CD14-positive monocyte (primary cell): ENCODE measurements around the gene DCLK2. TPM values are rescaled to one million over a fixed set of nuclear protein-coding genes. Genes with fewer than 3 reads are reported as not detected.

Experiments used
- DNase-seq, 3 donors: peaks; one replicate each; pipeline ENCODE4 v3.0.0-alpha.2; 2011 to 2022
- H2AFZ ChIP-seq: 2 replicates; pipeline ENCODE4 v1.6.0; 2012; ENCODE audit warnings: mild to moderate bottlenecking, low read depth, low read length, inconsistent platforms; ENCODE audit not compliant: insufficient read depth, poor library complexity, severe bottlenecking
- H3K27ac ChIP-seq, 2 donors: 1 replicate in 1 of 2; 2 replicates in 1 of 2; pipeline ENCODE4 v1.5.1; 2012 to 2013; ENCODE audit warnings: low read length in 2 of 2, control low read depth in 1 of 2, inconsistent platforms in 1 of 2, low read depth in 1 of 2, mild to moderate bottlenecking in 1 of 2
- H3K27me3 ChIP-seq, 2 donors: one replicate each; pipeline versions ENCODE4 v1.6.0 to v1.6.1; 2011 to 2013; ENCODE audit warnings: low read length in 2 of 2; ENCODE audit not compliant: control insufficient read depth in 2 of 2, insufficient read depth in 2 of 2
- H3K36me3 ChIP-seq, 2 donors: replicated peaks in 1 of 2; 1 replicate in 1 of 2; 2 replicates in 1 of 2; pipeline versions ENCODE4 v1.5.1 to v1.6.1; 2012 to 2013; ENCODE audit warnings: low read length in 2 of 2, control low read depth in 1 of 2, inconsistent platforms in 1 of 2, mild to moderate bottlenecking in 1 of 2; ENCODE audit not compliant: insufficient read depth in 2 of 2, control insufficient read depth in 1 of 2
- H3K4me1 ChIP-seq, 2 donors: 1 replicate in 1 of 2; 2 replicates in 1 of 2; pipeline versions ENCODE4 v1.5.1 to v1.6.1; 2012 to 2013; ENCODE audit warnings: low read length in 2 of 2, control low read depth in 1 of 2, inconsistent platforms in 1 of 2, mild to moderate bottlenecking in 1 of 2, moderate library complexity in 1 of 2; ENCODE audit not compliant: insufficient read depth in 2 of 2, control insufficient read depth in 1 of 2
- H3K4me2 ChIP-seq: replicated peaks from 2 replicates; pipeline ENCODE3; 2012; ENCODE audit warnings: low read length, moderate library complexity, mild to moderate bottlenecking; ENCODE audit not compliant: poor library complexity, severe bottlenecking; ENCODE audit errors: extremely low read depth
- H3K4me3 ChIP-seq, 3 experiments: fragments of 200-600 bp in 1 of 3; sonication (generic) in 1 of 3; replicated peaks in 1 of 3; 1 replicate in 2 of 3; 2 replicates in 1 of 3; pipeline ENCODE4 v1.5.1; 2011 to 2013; ENCODE audit warnings: low read length in 3 of 3, mild to moderate bottlenecking in 3 of 3, control low read depth in 2 of 3, low read depth in 2 of 3, inconsistent platforms in 1 of 3, moderate library complexity in 1 of 3
- H3K79me2 ChIP-seq: 2 replicates; pipeline ENCODE4 v1.6.0; 2012; ENCODE audit warnings: mild to moderate bottlenecking, control low read depth, inconsistent platforms, low read length, moderate library complexity; ENCODE audit not compliant: insufficient read depth
- H3K9ac ChIP-seq: 2 replicates; pipeline ENCODE4 v1.6.0; 2017; ENCODE audit warnings: low read length, mild to moderate bottlenecking; ENCODE audit not compliant: insufficient read depth, poor library complexity, severe bottlenecking
- H3K9me3 ChIP-seq, 2 donors: replicated peaks in 1 of 2; 1 replicate in 1 of 2; 2 replicates in 1 of 2; pipeline versions ENCODE4 v1.5.1 to v1.6.1; 2012 to 2013; ENCODE audit warnings: low read length in 2 of 2, control low read depth in 1 of 2; ENCODE audit not compliant: control insufficient read depth in 1 of 2, insufficient read depth in 1 of 2
- H4K20me1 ChIP-seq: 2 replicates; pipeline ENCODE4 v1.6.0; 2012; ENCODE audit warnings: mild to moderate bottlenecking, low read length, control low read depth, moderate library complexity; ENCODE audit not compliant: insufficient read depth
- H3K27ac Mint-ChIP-seq, 7 donors: one replicate each; pipeline ENCODE4 v1.8.0; 2020; ENCODE audit warnings: mild to moderate bottlenecking in 7 of 7, mixed read lengths in 7 of 7, moderate library complexity in 6 of 7, inconsistent platforms in 2 of 7
- H3K27me3 Mint-ChIP-seq, 3 donors: one replicate each; pipeline ENCODE4 v1.8.0; 2021 to 2022; ENCODE audit warnings: low read depth in 3 of 3, mild to moderate bottlenecking in 3 of 3, mixed read lengths in 3 of 3, moderate library complexity in 3 of 3, inconsistent platforms in 1 of 3
- H3K36me3 Mint-ChIP-seq, 2 donors: one replicate each; pipeline ENCODE4 v1.8.0; 2020; ENCODE audit warnings: mixed read lengths in 2 of 2, inconsistent platforms in 1 of 2, mild to moderate bottlenecking in 1 of 2
- H3K4me1 Mint-ChIP-seq: one replicate; pipeline ENCODE4 v1.8.0; 2020; ENCODE audit warnings: mild to moderate bottlenecking, mixed read lengths
- H3K4me3 Mint-ChIP-seq, 2 donors: one replicate each; pipeline ENCODE4 v1.8.0; 2020; ENCODE audit warnings: mild to moderate bottlenecking in 2 of 2, mixed read lengths in 2 of 2, moderate library complexity in 1 of 2
- H3K9me3 Mint-ChIP-seq, 7 donors: one replicate each; pipeline ENCODE4 v1.8.0; 2020 to 2022; ENCODE audit warnings: mixed read lengths in 7 of 7, mild to moderate bottlenecking in 6 of 7, moderate library complexity in 6 of 7, inconsistent platforms in 2 of 7
- CTCF ChIP-seq: fragments of 200-600 bp; IDR thresholded peaks from one replicate; pipeline ENCODE4 v1.8.0; 2022; ENCODE audit warnings: antibody characterized with exemption, mild to moderate bottlenecking
- WGBS: methylation state at CpG from one replicate; pipeline ENCODE4 v1.1.5; 2013; ENCODE audit warnings: missing lambda C conversion rate; ENCODE audit not compliant: insufficient coverage; 5-methylcytosine and 5-hydroxymethylcytosine counted together
- intact Hi-C, 2 donors: fragments of 100-400 bp; cut with micrococcal nuclease; formaldehyde crosslinking; loops; one replicate each; pipeline versions ENCODE4 v1.15.0 to v1.15.1; 2023
- polyA plus RNA-seq, 3 donors: library from polyadenylated mRNA; depleted of rRNA in 1 of 3; unstranded in 2 of 3; stranded (reverse) in 1 of 3; fragments of 300-500 nt in 2 of 3; fragments of >200 nt in 1 of 3; fragmentation: Illumina TruSeq in 2 of 3; gene quantifications; 1 replicate in 2 of 3; 2 replicates in 1 of 3; pipeline ENCODE4 v1.2.3, GENCODE V29; 2012 to 2021

The DCLK2 gene
- polyA plus RNA-seq, 3 donors, result 0.13 TPM; not detected in 2

DNA sequence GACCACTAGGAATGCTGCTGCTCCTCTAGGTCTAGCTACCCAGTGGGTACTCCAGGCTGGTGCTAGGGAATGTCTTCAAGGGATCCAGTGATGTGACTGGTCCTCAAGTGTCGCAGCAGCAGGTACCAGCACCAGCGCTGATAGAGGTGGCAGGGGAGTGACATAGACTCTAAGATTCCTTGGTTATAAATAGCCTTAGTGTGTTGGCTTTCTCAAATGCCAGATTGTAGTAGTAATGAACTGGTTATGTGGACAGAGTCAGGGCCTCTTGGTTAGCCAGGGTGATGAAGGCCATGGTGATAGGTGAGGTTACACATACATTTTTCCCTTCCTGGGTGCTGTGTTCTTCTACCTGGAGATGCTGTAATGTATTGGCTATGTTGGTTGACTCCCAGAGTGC, 38.3 kb downstream of the DCLK2 start:
- no peaks in the 10 kb centered on the region for H3K4me1 ChIP-seq
- peaks cover 3 to 5% of the 10 kb centered on the region in 2 donors for H3K9me3 ChIP-seq
- no peak for TF ChIP-seq CTCF
- Mint-ChIP-seq H3K9me3 (peaks cover 4 to 21% (median 14%) of the 10 kb centered on the region in 7 donors), H3K4me1 (no peaks in the 10 kb centered on the region), H3K4me3 (no peak overlapping the region), H3K27ac (no peak overlapping the region), H3K27me3 (peaks cover 0 to 3% (median 0%) of the 10 kb centered on the region in 3 donors), H3K36me3 (peaks cover 2 to 3% of the 10 kb centered on the region in 2 donors)
- WGBS, result 100% methylated on average over 2 of the region's 2 CpGs
- H3K36me3 ChIP-seq, result no peaks in the 10 kb centered on the region
- H4K20me1 ChIP-seq, result no peaks in the 10 kb centered on the region
- H3K79me2 ChIP-seq, result no peaks in the 10 kb centered on the region
- no peak overlapping the region for H3K9ac ChIP-seq
- H3K27me3 ChIP-seq, result no peaks in the 10 kb centered on the region
- H3K27ac ChIP-seq, result no peak overlapping the region
- no peak overlapping the region for H3K4me2 ChIP-seq
- no peak overlapping the region for H3K4me3 ChIP-seq
- no peak for DNase-seq
- intact Hi-C loops, result no loop called here
- H2AFZ ChIP-seq, result no peak overlapping the region

GRCh38 chr4:150117094-150117493, 38.8 kb downstream of the DCLK2 start:
- no peak overlapping the region for H3K9ac ChIP-seq
- no peak overlapping the region for H3K27ac ChIP-seq
- no peaks in the 10 kb centered on the region for H3K27me3 ChIP-seq
- no peak overlapping the region for H2AFZ ChIP-seq
- 97% methylated on average over 3 of the region's 3 CpGs for WGBS
- Mint-ChIP-seq H3K27me3 (peaks cover 0 to 3% (median 0%) of the 10 kb centered on the region in 3 donors), H3K36me3 (peaks cover under 1 to 3% of the 10 kb centered on the region in 2 donors), H3K4me3 (no peak overlapping the region), H3K9me3 (peaks cover 4 to 24% (median 16%) of the 10 kb centered on the region in 7 donors), H3K4me1 (no peaks in the 10 kb centered on the region), H3K27ac (no peak overlapping the region)
- TF ChIP-seq CTCF, result no peak
- H3K36me3 ChIP-seq, result no peaks in the 10 kb centered on the region
- DNase-seq, result no peak
- H3K79me2 ChIP-seq, result no peaks in the 10 kb centered on the region
- intact Hi-C loops, result no loop called here
- no peaks in the 10 kb centered on the region for H3K4me1 ChIP-seq
- H4K20me1 ChIP-seq, result no peaks in the 10 kb centered on the region
- H3K9me3 ChIP-seq, result peaks cover 5 to 7% of the 10 kb centered on the region in 2 donors
- H3K4me2 ChIP-seq, result no peak overlapping the region
- no peak overlapping the region for H3K4me3 ChIP-seq
